Fibroblast of mammary gland (primary cell): ENCODE results near the gene URGCP.
A peak's percentile ranks its signal among the peaks of the same experiment; 100 is the strongest.

Experiments used
- DNase-seq: peaks from one replicate; pipeline ENCODE4 v3.0.0-alpha.2; 2010; ENCODE audit warnings: low read depth
- H3K4me3 ChIP-seq: 2 replicates; pipeline ENCODE4 v1.5.1; 2011; ENCODE audit warnings: low read depth, mild to moderate bottlenecking, low read length, moderate library complexity; ENCODE audit not compliant: control insufficient read depth
- CTCF ChIP-seq: conservative IDR thresholded peaks from 2 replicates; pipeline ENCODE4 v1.5.1; 2011; ENCODE audit warnings: low read depth, low read length, inconsistent platforms; ENCODE audit not compliant: control insufficient read depth, insufficient read depth

Gene URGCP

GRCh38 chr7:43943417-43944187 lies 37.2 kb upstream of the URGCP start:
- TF ChIP-seq CTCF = no peak
- no peak for DNase-seq
- H3K4me3 ChIP-seq = no peak overlapping the region

- peak; percentile 3 for TF ChIP-seq CTCF
- DNase-seq = no peak
- H3K4me3 ChIP-seq = no peak overlapping the region
Measured at GRCh38 chr7:43942997-43943396, 36.6 kb upstream of the URGCP start.

GRCh38 chr7:43942250-43942649 lies 35.9 kb upstream of the URGCP start:
- TF ChIP-seq CTCF = no peak
- H3K4me3 ChIP-seq = no peak overlapping the region
- DNase-seq = no peak

GRCh38 chr7:43938892-43939482 lies 32.6 kb upstream of the URGCP start:
- H3K4me3 ChIP-seq = no peak overlapping the region
- DNase-seq = no peak
- TF ChIP-seq CTCF = no peak

- DNase-seq = no peak
- no peak for TF ChIP-seq CTCF
Measured at GRCh38 chr7:43937444-43937843, 31.0 kb upstream of the URGCP start.

GRCh38 chr7:43933902-43934560 lies 27.6 kb upstream of the URGCP start:
- H3K4me3 ChIP-seq = no peak overlapping the region
- no peak for TF ChIP-seq CTCF
- DNase-seq = no peak

More at GRCh38 chr7:43937444-43937843, 31.0 kb upstream of the URGCP start:
- no peak overlapping the region for H3K4me3 ChIP-seq
